ENCODE measurements around the gene FERMT3.

The FERMT3 gene

DNA sequence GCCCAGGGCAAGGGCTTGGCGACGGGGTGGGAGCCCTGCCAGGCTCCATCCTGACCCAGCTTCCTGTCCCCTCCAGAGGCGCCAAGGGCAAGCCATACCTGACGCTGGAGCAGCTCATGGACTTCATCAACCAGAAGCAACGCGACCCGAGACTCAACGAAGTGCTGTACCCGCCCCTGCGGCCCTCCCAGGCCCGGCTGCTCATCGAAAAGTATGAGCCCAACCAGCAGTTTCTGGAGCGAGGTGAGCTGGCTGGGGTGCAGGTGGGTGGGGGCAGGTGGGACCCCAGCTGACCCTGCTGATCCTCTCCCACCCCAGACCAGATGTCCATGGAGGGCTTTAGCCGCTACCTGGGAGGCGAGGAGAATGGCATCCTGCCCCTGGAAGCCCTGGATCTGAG, 49.8 kb downstream of the FERMT3 start:
- no peak for DNase-seq
- Histone ChIP-seq H3K27me3 (ENCODE audit: insufficient read depth, low read length, poor library complexity) (no peaks in the 10 kb centered on the region), H2AFZ (ENCODE audit: low read depth, low read length) (no peak overlapping the region), H3K4me1 (ENCODE audit: insufficient read depth, low read length) (peaks cover 16% of the 10 kb centered on the region), H3K79me2 (ENCODE audit: insufficient read depth, low read length) (peaks cover 7% of the 10 kb centered on the region; the same call in 1 of the 2 replicates), H3K9ac (ENCODE audit: low read depth, low read length) (no peak overlapping the region), H3K4me2 (ENCODE audit: insufficient read depth, low read length) (no peak overlapping the region), H4K20me1 (ENCODE audit: insufficient read depth, low read length) (peaks cover 7% of the 10 kb centered on the region; the same call in 1 of the 2 replicates), H3K27ac (ENCODE audit: low read length) (no peak overlapping the region), H3K36me3 (ENCODE audit: insufficient read depth, low read length) (peaks cover 40% of the 10 kb centered on the region), H3K4me3 (ENCODE audit: low read depth in 1 of 2, low read length in 2 of 2) (no peak overlapping the region), H3K9me3 (ENCODE audit: insufficient read depth, low read length, severe bottlenecking) (no peaks in the 10 kb centered on the region)
- TF ChIP-seq, protein P1, sequence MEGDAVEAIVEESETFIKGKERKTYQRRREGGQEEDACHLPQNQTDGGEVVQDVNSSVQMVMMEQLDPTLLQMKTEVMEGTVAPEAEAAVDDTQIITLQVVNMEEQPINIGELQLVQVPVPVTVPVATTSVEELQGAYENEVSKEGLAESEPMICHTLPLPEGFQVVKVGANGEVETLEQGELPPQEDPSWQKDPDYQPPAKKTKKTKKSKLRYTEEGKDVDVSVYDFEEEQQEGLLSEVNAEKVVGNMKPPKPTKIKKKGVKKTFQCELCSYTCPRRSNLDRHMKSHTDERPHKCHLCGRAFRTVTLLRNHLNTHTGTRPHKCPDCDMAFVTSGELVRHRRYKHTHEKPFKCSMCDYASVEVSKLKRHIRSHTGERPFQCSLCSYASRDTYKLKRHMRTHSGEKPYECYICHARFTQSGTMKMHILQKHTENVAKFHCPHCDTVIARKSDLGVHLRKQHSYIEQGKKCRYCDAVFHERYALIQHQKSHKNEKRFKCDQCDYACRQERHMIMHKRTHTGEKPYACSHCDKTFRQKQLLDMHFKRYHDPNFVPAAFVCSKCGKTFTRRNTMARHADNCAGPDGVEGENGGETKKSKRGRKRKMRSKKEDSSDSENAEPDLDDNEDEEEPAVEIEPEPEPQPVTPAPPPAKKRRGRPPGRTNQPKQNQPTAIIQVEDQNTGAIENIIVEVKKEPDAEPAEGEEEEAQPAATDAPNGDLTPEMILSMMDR (IDR thresholded peaks at IDR 0.05; ENCODE audit: borderline replicate concordance, extremely low read depth, low read length, poor library complexity, severe bottlenecking), result no peak
- no peak for TF ChIP-seq EZH2 (IDR thresholded peaks at IDR 0.05; ENCODE audit: borderline replicate concordance, low read depth, low read length, severe bottlenecking)
- ATAC-seq (ENCODE audit: insufficient read depth, low read depth), result no peak

DNA sequence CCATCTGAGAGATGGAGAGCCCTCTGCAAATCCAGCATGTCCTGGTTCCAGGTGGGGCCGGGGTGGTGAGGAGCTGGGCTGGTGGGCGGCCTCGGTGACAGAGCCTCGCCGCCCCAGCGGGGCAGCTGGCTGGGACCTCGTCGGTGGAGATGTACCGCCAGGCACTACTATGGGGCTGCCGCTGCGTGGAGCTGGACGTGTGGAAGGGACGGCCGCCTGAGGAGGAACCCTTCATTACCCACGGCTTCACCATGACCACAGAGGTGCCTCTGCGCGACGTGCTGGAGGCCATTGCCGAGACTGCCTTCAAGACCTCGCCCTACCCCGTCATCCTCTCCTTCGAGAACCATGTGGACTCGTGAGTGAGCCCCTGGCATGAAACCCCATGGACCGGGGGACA, 51.8 kb downstream of the FERMT3 start:
- TF ChIP-seq, protein P1 (IDR thresholded peaks at IDR 0.05; ENCODE audit: borderline replicate concordance, extremely low read depth, low read length, poor library complexity, severe bottlenecking), result no peak
- TF ChIP-seq EZH2 (IDR thresholded peaks at IDR 0.05; ENCODE audit: borderline replicate concordance, low read depth, low read length, severe bottlenecking), result no peak
- H3K27ac ChIP-seq (ENCODE audit: low read length), result no peak overlapping the region
- no peaks in the 10 kb centered on the region for H3K9me3 ChIP-seq (ENCODE audit: insufficient read depth, low read length, severe bottlenecking)
- H3K36me3 ChIP-seq (ENCODE audit: insufficient read depth, low read length), result peaks cover 54% of the 10 kb centered on the region
- no peak overlapping the region for H3K4me2 ChIP-seq (ENCODE audit: insufficient read depth, low read length)
- no peaks in the 10 kb centered on the region for H3K4me1 ChIP-seq (ENCODE audit: insufficient read depth, low read length)
- H3K27me3 ChIP-seq (ENCODE audit: insufficient read depth, low read length, poor library complexity), result no peaks in the 10 kb centered on the region
- H3K4me3 ChIP-seq (ENCODE audit: low read depth in 1 of 2, low read length in 2 of 2), result no peak overlapping the region
- no peak overlapping the region for H3K9ac ChIP-seq (ENCODE audit: low read depth, low read length)
- no peak overlapping the region for H2AFZ ChIP-seq (ENCODE audit: low read depth, low read length)
- H4K20me1 ChIP-seq (ENCODE audit: insufficient read depth, low read length), result 0 out of 2 replicates have a peak, but pooled peaks cover 3% of the 10 kb centered on the region
- H3K79me2 ChIP-seq (ENCODE audit: insufficient read depth, low read length), result no peaks in the 10 kb centered on the region
- no peak for DNase-seq
- no peak for ATAC-seq (ENCODE audit: insufficient read depth, low read depth)

DNA sequence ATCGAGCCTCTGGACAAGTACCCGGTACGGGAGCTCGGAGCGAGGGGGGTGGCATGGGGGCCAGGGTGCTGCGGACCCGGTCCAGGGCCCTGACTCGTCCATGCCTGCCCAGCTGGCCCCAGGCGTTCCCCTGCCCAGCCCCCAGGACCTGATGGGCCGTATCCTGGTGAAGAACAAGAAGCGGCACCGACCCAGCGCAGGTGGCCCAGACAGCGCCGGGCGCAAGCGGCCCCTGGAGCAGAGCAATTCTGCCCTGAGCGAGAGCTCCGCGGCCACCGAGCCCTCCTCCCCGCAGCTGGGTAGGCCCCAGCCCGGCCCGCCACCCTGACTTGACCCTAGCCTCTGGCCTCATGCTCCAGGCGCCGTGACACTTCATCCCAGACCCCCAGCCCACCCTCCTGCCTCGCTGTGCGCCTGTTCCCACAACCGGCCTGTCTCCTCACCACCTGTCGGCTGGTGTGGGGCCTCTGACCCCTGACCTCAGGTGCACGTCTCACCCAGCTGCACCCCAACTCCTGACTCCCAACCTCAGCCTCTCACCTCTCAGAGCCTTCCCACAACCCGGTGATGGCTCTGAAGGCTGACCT, 52.5 kb downstream of the FERMT3 start:
- Histone ChIP-seq H3K27ac (ENCODE audit: low read length) (no peak overlapping the region), H3K79me2 (ENCODE audit: insufficient read depth, low read length) (no peaks in the 10 kb centered on the region), H3K9ac (ENCODE audit: low read depth, low read length) (no peak overlapping the region), H3K4me3 (ENCODE audit: low read depth in 1 of 2, low read length in 2 of 2) (no peak overlapping the region), H4K20me1 (ENCODE audit: insufficient read depth, low read length) (no peaks in the 10 kb centered on the region), H3K27me3 (ENCODE audit: insufficient read depth, low read length, poor library complexity) (no peaks in the 10 kb centered on the region), H3K4me1 (ENCODE audit: insufficient read depth, low read length) (no peaks in the 10 kb centered on the region), H3K9me3 (ENCODE audit: insufficient read depth, low read length, severe bottlenecking) (no peaks in the 10 kb centered on the region), H3K4me2 (ENCODE audit: insufficient read depth, low read length) (no peak overlapping the region), H3K36me3 (ENCODE audit: insufficient read depth, low read length) (peaks cover 57% of the 10 kb centered on the region), H2AFZ (ENCODE audit: low read depth, low read length) (no peak overlapping the region)
- DNase-seq, result no peak
- no peak for TF ChIP-seq EZH2 (IDR thresholded peaks at IDR 0.05; ENCODE audit: borderline replicate concordance, low read depth, low read length, severe bottlenecking)
- TF ChIP-seq, protein P1 (IDR thresholded peaks at IDR 0.05; ENCODE audit: borderline replicate concordance, extremely low read depth, low read length, poor library complexity, severe bottlenecking), result no peak
- no peak for ATAC-seq (ENCODE audit: insufficient read depth, low read depth)
